BLaER1 treated with 17β-estradiol and CSF1 and Interleukin-3, amounts not matched to agents 10 nM and 100 nM (cell line): Measurements from ENCODE around the gene NOL4L.
A peak's percentile ranks its signal among the peaks of the same experiment; 100 is the strongest.

Experiments used
- H3K27ac ChIP-seq, 11 experiments: shearing (Covaris generic); formaldehyde crosslinking; 2 replicates each; pipeline ENCODE4 v1.8.1; 2022
- H3K27me3 ChIP-seq, 11 experiments: shearing (Covaris generic); formaldehyde crosslinking; 2 replicates each; pipeline ENCODE4 v1.8.1; 2022
- H3K36me3 ChIP-seq, 11 experiments: shearing (Covaris generic); formaldehyde crosslinking; 2 replicates each; pipeline ENCODE4 v1.8.1; 2022
- H3K4me1 ChIP-seq, 10 experiments: shearing (Covaris generic); formaldehyde crosslinking; 2 replicates each; pipeline ENCODE4 v1.8.1; 2022
- H3K4me2 ChIP-seq, 11 experiments: shearing (Covaris generic); formaldehyde crosslinking; 2 replicates each; pipeline ENCODE4 v1.8.1; 2022
- H3K4me3 ChIP-seq, 10 experiments: shearing (Covaris generic); formaldehyde crosslinking; 2 replicates each; pipeline ENCODE4 v1.8.1; 2022
- H3K9ac ChIP-seq, 11 experiments: shearing (Covaris generic); formaldehyde crosslinking; 2 replicates each; pipeline ENCODE4 v1.8.1; 2022
- H3K9me3 ChIP-seq, 11 experiments: shearing (Covaris generic); formaldehyde crosslinking; replicated peaks in 1 of 11; 2 replicates each; pipeline ENCODE4 v1.8.1; 2022
- H4K20me1 ChIP-seq, 11 experiments: shearing (Covaris generic); formaldehyde crosslinking; 2 replicates each; pipeline ENCODE4 v1.8.1; 2022
- Cebpa-rat ChIP-seq, 11 experiments: shearing (Covaris generic); IDR thresholded peaks; 2 replicates each; pipeline ENCODE4 v1.8.1; 2022

Gene NOL4L

DNA sequence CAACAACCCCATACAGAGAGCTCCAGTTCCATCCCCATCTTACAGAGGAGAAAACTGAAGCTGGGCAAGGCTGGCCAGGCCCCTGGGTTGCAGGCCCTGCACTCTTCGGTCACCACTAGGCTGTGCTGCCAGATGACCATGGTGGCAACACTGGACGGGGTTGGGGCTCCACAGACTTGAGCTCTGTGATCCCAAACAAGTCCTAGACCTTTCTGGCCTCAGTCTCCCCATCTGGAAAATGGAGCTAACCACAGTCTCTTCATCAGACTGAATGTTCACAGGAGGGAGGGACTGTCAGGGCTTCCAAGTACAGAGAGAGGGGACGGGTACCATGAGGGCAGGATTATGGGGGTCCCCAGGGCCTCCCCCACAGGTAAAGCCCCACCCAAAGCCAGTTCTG lies 41.3 kb upstream of the NOL4L start:
- no peak for TF ChIP-seq Cebpa-rat (IDR thresholded peaks at IDR 0.05)
- Histone ChIP-seq H3K4me2 (peak overlapping the region; percentile 91 to 100 (median 98); a peak in 21 of 22 replicates), H3K4me1 (peaks cover 19 to 85% (median 57%) of the 10 kb centered on the region in 10 experiments), H4K20me1 (no peaks in the 10 kb centered on the region), H3K27ac (peak overlapping the region in 9 of 11 experiments; percentile 68 to 88 (median 81); a peak in 17 of 22 replicates), H3K27me3 (peaks cover 0 to 7% (median 0%) of the 10 kb centered on the region in 11 experiments; a peak in 1 of 22 replicates), H3K9me3 (no peaks in the 10 kb centered on the region), H3K36me3 (no peaks in the 10 kb centered on the region), H3K4me3 (peak overlapping the region in 3 of 10 experiments; percentile 36 to 66 (median 51); a peak in 1 of 20 replicates), H3K9ac (peak overlapping the region in 7 of 11 experiments; percentile 70 to 80 (median 76); a peak in 13 of 22 replicates)

DNA sequence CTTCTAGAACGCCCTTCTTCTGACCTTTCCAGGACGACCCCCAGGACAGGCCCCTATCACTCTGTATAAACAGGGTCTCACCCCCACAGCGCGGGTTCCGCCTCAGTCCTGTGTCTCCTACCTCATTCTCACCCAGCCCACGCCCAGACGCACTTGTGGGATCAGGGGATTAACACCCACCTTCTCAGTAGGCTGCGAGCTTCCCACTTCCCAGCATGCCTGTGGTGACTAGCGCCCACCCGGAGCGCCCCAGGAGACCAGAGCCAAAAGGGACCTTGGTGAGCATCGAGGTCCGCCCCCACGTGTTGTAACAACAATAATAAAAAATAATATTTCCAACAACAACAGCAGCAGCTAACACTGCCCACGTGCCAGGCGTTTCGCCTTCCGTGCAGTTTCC lies 40.9 kb upstream of the NOL4L start:
- Histone ChIP-seq H3K36me3 (no peaks in the 10 kb centered on the region), H3K4me3 (no peak overlapping the region), H3K4me2 (peak overlapping the region in 8 of 11 experiments; percentile 94 to 100 (median 98); a peak in 13 of 22 replicates), H4K20me1 (no peaks in the 10 kb centered on the region), H3K27me3 (peaks cover 0 to 7% (median 0%) of the 10 kb centered on the region in 11 experiments; a peak in 1 of 22 replicates), H3K9me3 (no peaks in the 10 kb centered on the region), H3K27ac (peak overlapping the region in 3 of 11 experiments; percentile 78 to 88 (median 83); a peak in 3 of 22 replicates), H3K4me1 (peaks cover 19 to 85% (median 57%) of the 10 kb centered on the region in 10 experiments), H3K9ac (no peak overlapping the region)
- no peak for TF ChIP-seq Cebpa-rat (IDR thresholded peaks at IDR 0.05)

GRCh38 chr20:32624687-32625345 lies 39.7 kb upstream of the NOL4L start:
- H3K4me1 ChIP-seq = peaks cover 19 to 77% (median 49%) of the 10 kb centered on the region in 10 experiments
- H3K9ac ChIP-seq = no peak overlapping the region

DNA sequence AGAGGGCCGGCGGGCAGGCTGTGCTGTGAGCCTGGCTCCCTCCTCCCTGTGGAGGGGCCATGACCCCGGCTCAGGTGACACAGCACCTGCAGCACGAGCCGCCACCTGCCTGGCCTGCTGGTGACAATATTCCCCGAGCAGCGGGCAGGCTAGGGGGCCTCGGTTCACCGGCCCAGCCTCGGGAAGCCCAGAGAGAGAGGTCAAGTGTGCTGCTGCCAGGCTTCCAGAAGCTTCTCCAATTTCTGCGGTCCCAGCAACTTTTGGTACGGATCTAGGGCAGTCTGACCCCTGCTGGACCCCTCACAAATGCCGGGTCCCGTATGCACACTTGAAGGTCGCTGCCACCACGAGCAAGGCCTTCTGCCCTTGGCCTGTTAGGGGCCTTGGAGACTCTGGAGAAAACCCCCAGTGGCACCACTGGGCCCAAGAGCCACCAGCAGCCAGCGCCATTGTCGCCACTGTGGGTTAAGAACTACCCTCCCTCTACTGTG lies 38.6 kb upstream of the NOL4L start:
- H3K4me2 ChIP-seq = peak overlapping the region in 4 of 11 experiments; percentile 18 to 32 (median 24); a peak in 4 of 22 replicates
- TF ChIP-seq Cebpa-rat (IDR thresholded peaks at IDR 0.05) = no peak

More at GRCh38 chr20:32624687-32625345, 39.7 kb upstream of the NOL4L start:
- no peaks in the 10 kb centered on the region for H4K20me1 ChIP-seq
- no peak overlapping the region; a peak in 1 of 22 replicates for H3K27ac ChIP-seq
- H3K36me3 ChIP-seq = no peaks in the 10 kb centered on the region
- peaks cover 0 to 7% (median 0%) of the 10 kb centered on the region in 11 experiments; a peak in 1 of 22 replicates for H3K27me3 ChIP-seq
- no peak for TF ChIP-seq Cebpa-rat (IDR thresholded peaks at IDR 0.05)
- H3K4me2 ChIP-seq = 0 out of 22 replicates have a peak overlapping the region, but pooled peaks of 1 of the 11 experiments have one; percentile 26
- H3K9me3 ChIP-seq = no peaks in the 10 kb centered on the region
- no peak overlapping the region for H3K4me3 ChIP-seq

GRCh38 chr20:32622585-32623468 lies 37.7 kb upstream of the NOL4L start:
- Histone ChIP-seq H3K36me3 (no peaks in the 10 kb centered on the region), H3K9me3 (no peaks in the 10 kb centered on the region), H3K4me3 (no peak overlapping the region), H3K9ac (no peak overlapping the region), H3K4me1 (peaks cover 13 to 57% (median 29%) of the 10 kb centered on the region in 10 experiments), H3K4me2 (peak overlapping the region in 4 of 11 experiments; percentile 18 to 32 (median 24); a peak in 3 of 22 replicates), H4K20me1 (no peaks in the 10 kb centered on the region), H3K27ac (no peak overlapping the region), H3K27me3 (peaks cover 0 to 7% (median 0%) of the 10 kb centered on the region in 11 experiments; a peak in 1 of 22 replicates)
- no peak for TF ChIP-seq Cebpa-rat (IDR thresholded peaks at IDR 0.05)

More for the DNA sequence above, 38.6 kb upstream of the NOL4L start:
- H3K36me3 ChIP-seq = no peaks in the 10 kb centered on the region
- H3K9me3 ChIP-seq = no peaks in the 10 kb centered on the region
- H3K27me3 ChIP-seq = peaks cover 0 to 7% (median 0%) of the 10 kb centered on the region in 11 experiments; a peak in 1 of 22 replicates
- no peak overlapping the region for H3K27ac ChIP-seq
- H4K20me1 ChIP-seq = no peaks in the 10 kb centered on the region
- H3K4me3 ChIP-seq = no peak overlapping the region
- no peak overlapping the region for H3K9ac ChIP-seq
- H3K4me1 ChIP-seq = peaks cover 19 to 66% (median 38%) of the 10 kb centered on the region in 10 experiments

GRCh38 chr20:32621891-32622584 lies 36.9 kb upstream of the NOL4L start:
- Histone ChIP-seq H3K4me2 (no peak overlapping the region), H3K4me3 (no peak overlapping the region), H3K9ac (no peak overlapping the region), H3K9me3 (no peaks in the 10 kb centered on the region), H3K27me3 (peaks cover 0 to 3% (median 0%) of the 10 kb centered on the region in 11 experiments; a peak in 1 of 22 replicates), H3K27ac (no peak overlapping the region), H3K36me3 (no peaks in the 10 kb centered on the region), H3K4me1 (peaks cover 5 to 49% (median 21%) of the 10 kb centered on the region in 10 experiments), H4K20me1 (no peaks in the 10 kb centered on the region)
- TF ChIP-seq Cebpa-rat (IDR thresholded peaks at IDR 0.05) = no peak

DNA sequence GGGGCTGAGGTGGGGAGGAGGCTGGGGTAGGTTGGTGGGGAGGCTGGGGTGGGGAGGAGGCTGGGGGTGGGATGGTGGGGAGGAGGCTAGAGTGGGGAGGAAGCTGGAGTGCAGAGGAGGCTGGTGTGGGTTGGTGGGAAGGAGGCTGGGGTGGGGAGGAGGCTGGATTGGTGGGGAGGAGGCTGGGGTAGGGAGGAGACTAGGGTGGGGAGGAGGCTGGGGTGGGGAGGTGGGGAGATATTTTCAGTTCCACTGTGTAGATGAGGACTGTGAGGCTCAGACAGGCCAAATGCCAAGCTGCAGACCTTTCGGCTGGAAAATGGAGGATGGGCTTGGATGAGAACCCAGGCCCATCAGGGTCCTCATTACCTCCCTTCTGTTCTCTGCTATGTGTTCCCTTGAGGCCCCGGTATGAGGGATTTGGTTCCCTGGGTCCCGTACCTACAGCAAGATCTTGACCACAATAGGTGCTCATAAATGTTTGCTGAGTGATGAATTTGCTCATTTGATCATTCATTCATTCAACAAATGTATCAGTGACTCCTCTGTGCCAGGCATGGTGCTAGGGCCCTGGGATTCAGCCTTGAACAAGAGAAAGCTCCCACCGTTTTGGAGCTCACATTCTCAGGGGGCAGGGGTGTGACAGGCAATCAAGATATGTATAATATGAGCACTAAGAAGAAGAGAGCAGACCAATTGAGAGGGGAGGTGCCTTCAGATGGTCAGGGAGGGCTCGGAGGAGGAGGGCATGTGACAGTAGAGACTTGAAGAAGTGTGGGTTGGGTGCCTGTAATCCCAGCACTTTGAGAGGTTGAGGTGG lies 36.1 kb upstream of the NOL4L start:
- H3K4me2 ChIP-seq = no peak overlapping the region

DNA sequence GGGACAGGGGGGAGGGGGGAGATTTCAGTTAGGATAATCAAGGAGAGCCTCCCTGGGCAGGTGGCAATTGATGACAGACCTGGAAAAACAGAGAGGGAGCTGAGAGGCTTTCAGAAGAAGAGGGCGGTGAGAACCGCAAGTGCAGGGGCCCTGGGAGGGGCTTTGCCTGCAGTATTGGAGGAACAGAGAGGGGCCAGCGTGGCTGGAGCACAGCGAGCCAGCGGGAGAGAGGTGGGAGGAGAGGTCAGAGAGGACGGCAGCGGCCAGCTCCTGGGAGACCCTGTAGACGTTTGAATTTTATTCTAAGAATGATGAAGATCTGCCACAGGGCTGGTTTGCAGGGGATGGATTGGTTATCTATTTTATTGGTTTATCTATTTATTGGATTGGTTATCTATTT lies 34.5 kb upstream of the NOL4L start:
- H3K9ac ChIP-seq = no peak overlapping the region
- H3K4me1 ChIP-seq = peaks cover 0 to 39% (median 11%) of the 10 kb centered on the region in 10 experiments; a peak in 10 of 20 replicates
- no peaks in the 10 kb centered on the region for H3K36me3 ChIP-seq
- H3K27ac ChIP-seq = no peak overlapping the region
- H3K4me3 ChIP-seq = no peak overlapping the region
- no peaks in the 10 kb centered on the region for H3K9me3 ChIP-seq
- no peaks in the 10 kb centered on the region for H3K27me3 ChIP-seq
- no peaks in the 10 kb centered on the region for H4K20me1 ChIP-seq
- H3K4me2 ChIP-seq = no peak overlapping the region
- TF ChIP-seq Cebpa-rat (IDR thresholded peaks at IDR 0.05) = no peak

More for the DNA sequence above, 36.1 kb upstream of the NOL4L start:
- TF ChIP-seq Cebpa-rat (IDR thresholded peaks at IDR 0.05) = no peak
- Histone ChIP-seq H3K4me1 (peaks cover 0 to 47% (median 16%) of the 10 kb centered on the region in 10 experiments; a peak in 16 of 20 replicates), H3K27me3 (no peaks in the 10 kb centered on the region), H3K36me3 (no peaks in the 10 kb centered on the region), H3K27ac (no peak overlapping the region), H3K4me3 (no peak overlapping the region), H3K9me3 (no peaks in the 10 kb centered on the region), H3K9ac (no peak overlapping the region), H4K20me1 (no peaks in the 10 kb centered on the region)
